HG03159 (cell line): Measurements from ENCODE around the gene THSD7A.

Experiments used
- ATAC-seq: cut with Tn5 transposase; IDR thresholded peaks from one replicate; pipeline ENCODE4 v1.9.1; 2021; ENCODE audit warnings: mild to moderate bottlenecking, moderate library complexity; ENCODE audit not compliant: unreplicated experiment

The THSD7A gene

DNA sequence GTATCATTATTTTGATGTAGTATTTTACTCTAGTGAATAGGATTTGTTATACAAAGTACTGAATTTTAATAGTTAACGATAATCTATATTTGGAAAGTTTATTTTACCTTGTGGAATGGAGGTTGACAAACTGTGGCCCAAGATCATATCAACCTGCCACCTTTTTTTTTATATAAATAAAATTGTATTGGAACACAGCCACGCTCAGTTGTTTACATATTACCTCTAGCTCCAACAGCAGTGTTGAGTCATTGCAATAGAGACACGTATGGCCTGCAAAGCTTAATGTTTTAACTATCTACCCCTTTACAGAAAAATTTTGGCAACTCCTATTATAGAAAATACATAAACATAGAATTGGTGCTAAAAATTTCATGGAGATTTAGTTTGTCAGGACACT lies 239.3 kb downstream of the THSD7A start:
- ATAC-seq = no peak

- no peak for ATAC-seq
Observed at GRCh38 chr7:11591943-11592342, 240.1 kb downstream of the THSD7A start.

DNA sequence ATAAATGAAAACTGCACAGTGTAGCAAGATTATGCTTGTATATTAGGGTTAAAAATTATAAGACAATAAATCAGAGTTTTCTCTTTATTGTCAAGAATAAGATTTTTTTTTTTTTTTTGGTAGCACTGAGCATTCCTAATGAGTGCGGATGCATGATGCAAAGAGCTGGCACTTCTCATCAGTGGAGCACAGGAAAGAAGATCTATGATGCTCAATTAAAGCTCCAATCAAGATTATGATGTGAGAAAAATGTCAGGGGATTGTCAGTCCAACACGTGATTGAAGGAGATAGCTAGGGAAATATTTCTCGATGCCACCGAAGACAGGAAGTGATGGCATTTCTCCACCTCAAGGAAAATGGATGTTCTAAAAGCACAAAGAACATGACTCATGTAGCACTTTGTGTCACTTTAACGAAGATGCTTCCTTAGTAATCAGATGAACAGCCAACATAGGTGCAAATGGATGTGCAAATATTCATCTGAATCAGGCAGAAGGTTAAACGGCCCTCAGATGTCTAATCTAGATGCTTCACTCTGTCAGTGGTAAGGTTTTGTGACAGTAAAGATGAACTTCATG lies 240.9 kb downstream of the THSD7A start:
- ATAC-seq = no peak

DNA sequence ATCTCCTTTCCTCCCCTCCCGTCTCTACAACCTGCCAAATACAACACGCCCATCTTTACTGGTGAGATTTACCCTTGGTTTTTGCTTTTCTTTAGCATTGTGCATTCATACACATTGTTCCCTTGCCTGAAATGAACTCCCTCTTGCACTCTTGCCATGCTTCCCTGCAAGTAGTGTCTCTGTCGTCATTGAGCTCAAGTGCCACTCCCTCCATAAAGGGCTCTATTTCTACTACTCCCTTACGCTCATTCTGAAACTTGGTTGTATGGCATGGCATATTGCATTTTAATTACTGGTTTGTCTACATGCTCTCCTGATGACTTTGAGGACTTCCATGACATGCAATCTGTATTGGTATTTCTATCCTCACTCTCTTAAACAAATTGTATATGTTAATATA lies 242.7 kb downstream of the THSD7A start:
- no peak for ATAC-seq

GRCh38 chr7:11587814-11588213 lies 244.2 kb downstream of the THSD7A start:
- no peak for ATAC-seq

- ATAC-seq = no peak
Observed at GRCh38 chr7:11587048-11587447, 244.9 kb downstream of the THSD7A start.

- ATAC-seq = no peak
Observed at GRCh38 chr7:11584406-11585031, 247.5 kb downstream of the THSD7A start.

GRCh38 chr7:11579141-11579540 lies 252.9 kb downstream of the THSD7A start:
- ATAC-seq = no peak

DNA sequence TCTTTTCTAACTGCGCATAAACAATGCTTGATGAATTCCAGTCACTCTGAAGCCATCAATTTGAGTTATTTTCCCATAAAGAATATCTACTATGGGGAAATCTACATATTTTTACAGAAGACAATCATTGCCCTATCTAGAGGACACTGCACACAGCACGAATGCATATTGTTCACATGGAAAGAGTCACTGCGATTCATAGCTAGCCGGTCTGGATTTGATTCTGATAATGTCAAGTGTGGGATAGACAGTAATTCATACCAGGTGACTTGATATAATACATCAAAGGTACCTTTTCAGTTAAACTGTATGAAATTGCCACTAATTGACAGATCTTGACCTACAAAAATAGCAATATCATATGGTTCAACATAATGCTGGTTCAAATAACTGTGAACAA lies 255.7 kb downstream of the THSD7A start:
- no peak for ATAC-seq

- no peak for ATAC-seq
Observed at GRCh38 chr7:11573128-11573750, 258.8 kb downstream of the THSD7A start.

DNA sequence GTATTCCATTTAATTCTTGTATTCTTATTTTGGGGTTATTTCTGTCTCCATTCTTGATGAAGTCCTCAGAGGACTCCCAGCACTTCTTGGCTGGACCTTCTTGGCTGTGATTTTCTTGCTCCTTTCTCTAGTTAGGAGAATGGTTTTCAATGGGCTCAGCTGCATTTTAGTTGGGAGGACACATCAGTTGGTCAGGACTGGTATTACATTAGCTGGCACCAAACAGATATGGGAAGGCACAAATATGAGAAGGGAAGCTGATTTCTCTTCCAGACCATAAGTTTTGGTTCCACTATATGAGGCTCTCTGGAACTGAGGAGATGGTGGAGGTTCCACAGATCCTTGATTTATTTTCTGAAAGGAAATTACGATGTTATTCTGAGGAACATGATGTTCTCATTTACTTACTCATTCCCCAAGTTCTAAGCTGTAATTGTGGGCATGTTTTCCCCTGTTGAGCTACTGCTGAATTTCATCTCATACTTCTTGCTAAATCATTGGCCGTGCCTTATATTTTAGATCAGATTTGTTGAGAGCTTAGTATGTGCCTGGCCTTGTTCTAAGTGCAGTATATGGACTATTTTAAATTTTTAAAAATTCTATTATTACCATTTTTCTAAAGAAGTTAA lies 261.0 kb downstream of the THSD7A start:
- ATAC-seq = no peak

- ATAC-seq = no peak
Observed at GRCh38 chr7:11570205-11570604, 261.8 kb downstream of the THSD7A start.

DNA sequence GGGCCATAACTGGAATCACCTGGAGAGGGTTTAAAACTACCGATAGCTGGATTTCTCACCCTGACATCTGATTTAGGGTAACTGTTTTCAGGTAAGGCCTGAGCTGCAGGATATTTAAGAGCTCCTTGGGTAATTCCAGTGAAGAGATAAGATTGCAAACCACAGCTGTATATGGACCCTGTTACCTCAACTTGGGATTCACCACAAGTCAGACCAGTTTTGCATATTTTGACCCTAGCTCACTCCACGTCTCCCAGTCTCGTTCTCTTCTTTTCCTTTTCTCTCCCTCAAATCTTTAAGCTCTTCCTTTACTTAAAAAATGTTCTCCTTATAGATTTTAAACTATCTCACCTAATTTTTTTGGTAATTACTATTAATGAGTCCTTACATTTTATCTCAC lies 264.4 kb downstream of the THSD7A start:
- ATAC-seq = no peak

GRCh38 chr7:11557627-11558026 lies 274.4 kb downstream of the THSD7A start:
- peak; percentile 93 for ATAC-seq

DNA sequence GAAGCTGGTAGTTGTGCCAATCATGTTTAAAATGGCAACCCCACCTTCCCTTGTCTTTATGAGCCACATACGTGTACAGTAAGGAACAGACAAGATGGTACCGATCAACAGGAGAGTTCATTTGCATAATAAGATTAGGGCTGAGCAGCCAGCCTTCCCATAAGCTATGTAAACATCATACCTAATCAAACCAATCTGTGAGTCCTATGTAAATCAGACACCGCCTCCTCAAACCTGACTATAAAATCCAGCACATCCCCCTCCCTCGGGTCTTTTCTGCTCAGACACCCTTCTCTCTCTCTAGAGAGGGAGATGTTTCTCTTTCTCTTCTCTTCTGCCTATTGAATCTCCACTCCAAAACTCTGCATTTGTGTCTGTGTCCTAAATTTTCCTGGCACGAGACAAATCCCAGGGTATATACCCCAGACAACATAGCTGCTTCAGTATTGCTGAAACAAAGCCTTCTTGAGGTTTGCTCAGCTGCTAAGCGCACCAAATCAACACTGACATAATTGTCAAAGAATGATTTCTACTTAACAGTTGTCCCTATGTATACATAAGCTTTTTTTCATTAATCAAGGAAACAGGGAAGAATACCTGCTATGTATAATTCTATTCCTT lies 279.2 kb downstream of the THSD7A start:
- no peak for ATAC-seq

DNA sequence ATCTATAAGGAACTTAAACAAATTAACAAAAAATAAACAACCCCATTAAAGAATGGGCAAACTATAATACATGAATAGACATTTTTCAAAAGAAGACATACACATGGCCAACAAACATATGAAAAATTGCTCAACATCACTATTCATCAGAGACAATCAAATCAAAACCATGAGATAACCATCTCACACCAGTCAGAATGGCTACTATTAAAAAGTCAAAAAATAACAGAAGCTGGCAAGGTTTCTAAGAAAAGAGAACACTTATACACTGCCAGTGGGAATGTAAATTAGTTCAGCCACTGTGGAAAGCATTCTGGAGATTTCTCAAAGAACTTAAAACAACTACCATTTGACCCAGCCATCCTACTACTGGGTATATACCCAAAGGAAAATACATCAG lies 280.5 kb downstream of the THSD7A start:
- ATAC-seq = no peak

GRCh38 chr7:11548532-11548931 lies 283.5 kb downstream of the THSD7A start:
- no peak for ATAC-seq

DNA sequence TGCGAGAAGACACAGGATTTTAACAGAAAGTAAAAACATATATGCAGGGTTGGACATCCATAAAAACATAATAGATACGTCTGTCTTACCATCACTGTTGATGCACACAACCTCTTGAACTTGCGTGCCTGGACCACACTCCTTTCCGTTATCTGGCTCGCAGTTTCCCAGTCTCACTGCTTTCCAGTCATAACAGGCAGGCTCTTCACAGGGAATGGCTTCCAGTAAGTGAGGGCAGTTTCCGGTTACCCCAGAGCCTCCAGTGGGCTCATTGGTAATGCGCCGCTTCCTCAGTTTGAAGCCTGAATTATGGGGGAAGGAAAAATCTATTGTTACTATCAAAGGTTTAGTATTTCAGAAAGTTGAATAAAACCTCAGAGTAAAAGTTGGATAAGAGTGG lies 290.7 kb downstream of the THSD7A start:
- ATAC-seq = no peak

DNA sequence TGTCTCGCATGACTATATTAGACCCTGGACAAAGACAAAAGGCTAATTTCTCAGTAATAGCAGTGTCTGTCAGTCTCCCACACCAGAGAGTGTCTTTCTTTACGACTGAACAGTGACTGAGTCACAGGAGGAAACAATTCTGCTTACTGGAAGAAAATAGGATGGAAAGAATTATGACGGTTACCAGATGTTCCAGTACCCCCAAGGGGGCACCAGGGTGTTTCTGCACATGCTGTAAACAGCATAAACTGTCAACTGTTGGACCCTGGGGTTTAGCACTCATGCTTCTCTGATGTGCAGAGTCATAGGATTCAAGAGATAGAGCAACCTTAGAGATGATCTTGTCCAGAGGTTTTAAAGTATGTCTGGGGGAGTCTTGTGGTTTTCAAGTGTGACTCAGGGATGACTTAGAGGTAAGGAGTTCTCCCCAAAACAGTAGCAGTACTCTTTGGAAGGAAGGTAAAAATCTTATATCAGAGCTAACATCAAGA lies 291.7 kb downstream of the THSD7A start:
- ATAC-seq = no peak

GRCh38 chr7:11539853-11540252 lies 292.1 kb downstream of the THSD7A start:
- ATAC-seq = no peak

DNA sequence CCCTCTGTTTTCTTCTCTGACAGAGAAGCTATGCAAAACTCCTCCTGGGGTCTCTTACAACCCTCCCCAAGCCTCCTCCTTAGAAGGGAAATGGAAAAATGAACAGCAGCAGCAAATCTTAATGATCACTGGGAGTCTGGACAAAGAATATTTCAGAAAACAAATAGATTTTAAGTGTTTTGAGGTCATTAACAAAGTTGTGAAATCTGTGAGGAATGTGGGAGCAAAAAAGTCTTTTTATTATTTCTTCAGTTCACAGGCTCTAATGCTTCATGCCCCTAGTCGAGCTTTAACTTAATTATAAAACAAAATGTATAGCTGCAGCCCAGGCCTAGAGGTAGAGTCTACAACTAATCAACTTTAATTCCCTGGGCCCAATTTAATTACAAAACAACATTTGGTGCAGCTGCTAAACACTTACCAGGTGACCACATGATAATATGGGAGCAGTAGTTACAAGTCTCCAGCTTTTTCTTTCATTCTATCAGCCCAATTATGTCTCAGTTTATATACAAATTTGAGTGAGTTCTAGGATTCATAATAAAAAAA lies 293.2 kb downstream of the THSD7A start:
- ATAC-seq = no peak
